Esophagus (tissue), 2 donors: Measurements from ENCODE around the gene CD180. TPM values are rescaled to one million over a fixed set of nuclear protein-coding genes. Genes with fewer than 3 reads are reported as not detected.

Experiments
- H3K27ac ChIP-seq, 2 donors: one replicate each; pipeline ENCODE4 v1.5.1; 2013; ENCODE audit warnings: low read depth in 2 of 2, mild to moderate bottlenecking in 2 of 2, inconsistent platforms in 1 of 2, low read length in 1 of 2, moderate library complexity in 1 of 2
- H3K27me3 ChIP-seq, 2 donors: one replicate each; pipeline ENCODE4 v1.6.1; 2013; ENCODE audit warnings: low read length in 2 of 2, control low read depth in 1 of 2, mild to moderate bottlenecking in 1 of 2; ENCODE audit not compliant: insufficient read depth in 2 of 2, control insufficient read depth in 1 of 2
- H3K36me3 ChIP-seq, 2 donors: one replicate each; pipeline ENCODE4 v1.6.1; 2013; ENCODE audit warnings: low read length in 1 of 2; ENCODE audit not compliant: control insufficient read depth in 2 of 2, insufficient read depth in 2 of 2
- H3K4me1 ChIP-seq, 2 donors: one replicate each; pipeline ENCODE4 v1.6.1; 2013; ENCODE audit warnings: low read length in 1 of 2; ENCODE audit not compliant: control insufficient read depth in 2 of 2, insufficient read depth in 2 of 2
- H3K4me3 ChIP-seq, 2 donors: one replicate each; pipeline ENCODE4 v1.5.1; 2013; ENCODE audit warnings: low read length in 2 of 2, mild to moderate bottlenecking in 2 of 2, low read depth in 1 of 2, moderate library complexity in 1 of 2
- H3K9me3 ChIP-seq, 2 donors: one replicate each; pipeline ENCODE4 v1.6.1; 2013; ENCODE audit warnings: mild to moderate bottlenecking in 2 of 2, low read depth in 1 of 2, low read length in 1 of 2, moderate library complexity in 1 of 2; ENCODE audit not compliant: control insufficient read depth in 2 of 2, insufficient read depth in 1 of 2
- WGBS, 2 donors: extraction: QIAGEN DNeasy Blood & Tissue Kit; methylation state at CpG; one replicate each; pipeline ENCODE4 v1.1.7; 2013; 5-methylcytosine and 5-hydroxymethylcytosine counted together
- polyA plus RNA-seq, 2 donors: library from polyadenylated mRNA; stranded (reverse); fragments of 200-250 nt; gene quantifications; one replicate each; pipeline ENCODE4 v1.2.3, GENCODE V29; 2013
- donor health status: healthy with polysubstance abuse.
- donor health status: Bipolar disorder and iron deficiency.

The CD180 gene
- polyA plus RNA-seq, 2 donors = 0.06 to 0.12 TPM

- 79 to 88% methylated on average over 12 of the region's 12 CpGs for WGBS, 2 donors
- H3K4me1 ChIP-seq = peaks cover 0 to 3% of the 10 kb centered on the region in 2 donors
- no peaks in the 10 kb centered on the region for H3K9me3 ChIP-seq
- H3K27me3 ChIP-seq = no peaks in the 10 kb centered on the region
- H3K4me3 ChIP-seq = no peak overlapping the region
- H3K27ac ChIP-seq = peak overlapping the region in 1 of 2 donors; percentile 2
- no peaks in the 10 kb centered on the region for H3K36me3 ChIP-seq
These were observed 39.0 kb upstream of the CD180 start for GRCh38 chr5:67235399-67236110.

GRCh38 chr5:67234671-67235176 is 38.1 kb upstream of the CD180 start:
- Histone ChIP-seq H3K36me3 (no peaks in the 10 kb centered on the region), H3K27ac (peak overlapping the region in 1 of 2 donors; percentile 71), H3K4me1 (peaks cover 0 to 3% of the 10 kb centered on the region in 2 donors), H3K27me3 (no peaks in the 10 kb centered on the region), H3K4me3 (no peak overlapping the region), H3K9me3 (no peaks in the 10 kb centered on the region)
- 21 to 24% methylated on average over 10 of the region's 10 CpGs for WGBS, 2 donors

- peaks cover 0 to 3% of the 10 kb centered on the region in 2 donors for H3K4me1 ChIP-seq
- H3K4me3 ChIP-seq = no peak overlapping the region
- H3K27ac ChIP-seq = no peak overlapping the region
- no peaks in the 10 kb centered on the region for H3K27me3 ChIP-seq
- whole genome bisulfite sequencing, 2 donors = 70 to 80% methylated on average over 9 of the region's 9 CpGs
- no peaks in the 10 kb centered on the region for H3K36me3 ChIP-seq
- no peaks in the 10 kb centered on the region for H3K9me3 ChIP-seq
These were observed 36.5 kb upstream of the CD180 start for GRCh38 chr5:67233075-67233474.

- no peak overlapping the region for H3K27ac ChIP-seq
- H3K36me3 ChIP-seq = no peaks in the 10 kb centered on the region
- WGBS, 2 donors = 84 to 88% methylated on average over 3 of the region's 3 CpGs
These were observed 26.6 kb upstream of the CD180 start for GRCh38 chr5:67223211-67223610.

DNA sequence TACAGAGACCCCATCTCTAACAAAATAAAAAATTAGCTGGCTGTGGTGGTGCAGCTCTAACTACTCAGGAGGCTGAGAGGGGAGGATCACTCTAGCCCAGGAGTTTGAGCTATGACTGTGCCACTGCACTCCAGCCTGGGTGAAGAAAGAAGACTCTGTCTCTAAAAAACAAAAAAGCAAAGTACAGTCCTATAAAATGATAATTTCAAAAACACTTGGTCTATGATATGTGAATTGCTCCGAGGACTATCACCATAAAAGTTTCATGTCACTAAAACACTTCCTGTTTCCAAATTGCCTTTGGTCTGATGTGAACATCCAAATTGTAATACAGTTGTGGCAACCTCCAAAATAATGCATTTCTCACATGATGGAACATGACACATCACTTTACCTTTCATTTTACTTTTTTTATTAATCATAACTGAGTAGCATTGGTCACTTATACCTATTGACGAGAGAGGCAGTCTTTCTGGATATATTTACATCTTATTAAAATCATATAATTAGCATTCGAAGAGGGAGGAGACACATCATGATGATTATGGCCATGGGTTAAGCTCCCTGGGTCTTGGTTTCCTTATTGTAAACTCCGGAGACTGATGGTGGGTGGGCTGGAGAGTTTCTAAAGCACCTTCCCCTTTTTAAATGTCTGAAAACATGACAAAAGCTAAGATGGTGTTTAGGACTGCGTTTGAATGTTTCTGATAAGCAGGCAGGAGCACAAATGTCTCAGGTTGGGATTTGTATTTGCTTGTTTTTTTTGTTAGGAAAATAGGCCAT is 25.8 kb upstream of the CD180 start:
- no peaks in the 10 kb centered on the region for H3K27me3 ChIP-seq
- 83 to 84% methylated on average over 5 of the region's 5 CpGs for WGBS, 2 donors
- H3K9me3 ChIP-seq = no peaks in the 10 kb centered on the region
- H3K4me1 ChIP-seq = no peaks in the 10 kb centered on the region
- H3K36me3 ChIP-seq = no peaks in the 10 kb centered on the region
- peak overlapping the region; percentile 49 to 58 for H3K27ac ChIP-seq
- no peak overlapping the region for H3K4me3 ChIP-seq

More at GRCh38 chr5:67223211-67223610, 26.6 kb upstream of the CD180 start:
- H3K27me3 ChIP-seq = no peaks in the 10 kb centered on the region
- H3K9me3 ChIP-seq = no peaks in the 10 kb centered on the region
- no peaks in the 10 kb centered on the region for H3K4me1 ChIP-seq
- H3K4me3 ChIP-seq = no peak overlapping the region

DNA sequence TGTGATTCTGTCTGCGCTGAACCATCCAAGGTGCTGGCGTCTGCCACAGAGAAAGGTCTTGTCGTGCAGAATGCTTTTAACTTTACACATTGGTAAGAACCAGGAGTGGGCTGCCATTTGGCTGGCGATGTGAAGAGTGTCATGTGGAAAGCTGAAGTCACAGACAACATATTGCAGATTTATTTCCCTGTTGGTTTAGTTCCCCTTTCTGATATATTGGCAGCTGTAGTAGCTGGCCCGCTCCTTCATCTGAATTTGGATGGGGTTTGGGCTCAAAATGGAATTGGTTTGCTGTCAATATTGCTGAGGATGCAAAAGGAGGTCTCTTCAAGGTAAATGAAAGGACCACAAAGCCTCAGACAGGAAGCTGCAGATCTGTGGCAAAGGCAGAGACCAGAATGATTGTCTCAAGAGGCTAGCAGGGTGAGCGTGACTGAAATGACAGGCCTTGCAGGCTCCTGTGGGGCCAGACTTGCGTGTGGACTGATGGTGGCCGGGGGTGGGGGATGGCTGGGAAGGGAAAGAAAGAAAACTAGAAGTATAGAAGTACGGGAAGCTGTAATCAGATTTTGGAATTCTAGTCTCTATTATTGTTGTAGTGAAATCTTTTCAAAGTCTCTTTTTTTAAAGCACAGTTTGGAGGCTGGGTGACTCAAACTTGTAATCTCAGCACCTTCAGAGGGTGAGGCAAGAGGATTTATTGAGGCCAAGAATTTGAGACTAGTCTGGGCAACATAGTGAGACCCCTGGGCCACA is 25.1 kb upstream of the CD180 start:
- 75 to 80% methylated on average over 9 of the region's 9 CpGs for WGBS, 2 donors
- no peaks in the 10 kb centered on the region for H3K9me3 ChIP-seq
- no peaks in the 10 kb centered on the region for H3K36me3 ChIP-seq
- no peaks in the 10 kb centered on the region for H3K27me3 ChIP-seq
- no peaks in the 10 kb centered on the region for H3K4me1 ChIP-seq
- H3K27ac ChIP-seq = peak overlapping the region; percentile 49 to 58
- no peak overlapping the region for H3K4me3 ChIP-seq

GRCh38 chr5:67216564-67216963 is 20.0 kb upstream of the CD180 start:
- WGBS, 2 donors = 97 to 98% methylated on average over 1 of the region's 1 CpG
- H3K27ac ChIP-seq = peak overlapping the region; percentile 15 to 61
- H3K4me1 ChIP-seq = peaks cover 0 to 11% of the 10 kb centered on the region in 2 donors
- H3K36me3 ChIP-seq = no peaks in the 10 kb centered on the region
- no peaks in the 10 kb centered on the region for H3K9me3 ChIP-seq
- no peak overlapping the region for H3K4me3 ChIP-seq
- H3K27me3 ChIP-seq = no peaks in the 10 kb centered on the region

DNA sequence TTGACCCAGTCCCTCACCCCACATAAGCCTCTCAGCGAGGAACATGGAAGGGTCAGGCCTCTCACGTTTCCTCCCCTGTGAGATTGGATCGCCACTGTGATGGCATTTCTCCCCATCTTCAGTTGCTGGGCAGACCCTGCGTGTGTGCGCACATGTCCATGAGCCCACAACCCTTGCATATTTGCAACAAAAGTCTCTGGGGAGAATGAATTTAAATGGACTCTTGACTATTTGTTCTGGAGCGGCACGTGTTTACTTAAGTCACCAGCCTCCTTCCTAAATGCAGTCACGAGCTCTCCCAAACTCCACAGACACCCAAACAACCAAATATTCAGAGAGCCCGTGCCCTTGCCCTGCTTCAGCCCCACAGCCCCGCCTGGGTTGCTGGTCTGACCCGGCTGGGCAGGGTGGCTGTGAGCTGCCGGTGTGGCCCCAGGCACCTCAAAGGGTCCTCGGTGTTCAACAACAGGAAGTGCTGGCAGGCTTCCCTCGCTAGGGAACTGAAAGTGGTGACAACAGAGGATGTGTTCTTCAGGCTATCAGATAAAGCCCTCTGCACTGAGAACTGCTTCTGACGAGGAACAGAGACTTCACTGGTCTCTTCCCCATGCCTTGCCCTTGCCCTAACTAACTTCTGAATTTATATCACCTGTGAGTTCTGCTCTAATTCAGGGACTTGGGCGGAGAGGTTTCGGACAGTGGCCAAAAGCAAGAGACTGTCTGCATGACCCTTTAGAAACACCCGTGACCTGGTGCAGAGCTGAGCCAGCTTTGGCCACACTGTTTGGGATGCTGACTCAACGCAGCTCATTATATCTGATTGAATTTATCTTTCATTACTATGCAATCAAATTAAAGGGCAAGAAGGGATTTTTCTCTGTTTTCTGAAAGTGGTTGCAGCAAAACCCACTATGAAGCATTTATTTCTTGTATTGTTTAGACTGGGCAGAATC is 19.2 kb upstream of the CD180 start:
- no peaks in the 10 kb centered on the region for H3K27me3 ChIP-seq
- peak overlapping the region; percentile 61 to 80 for H3K27ac ChIP-seq
- no peaks in the 10 kb centered on the region for H3K36me3 ChIP-seq
- no peaks in the 10 kb centered on the region for H3K9me3 ChIP-seq
- H3K4me3 ChIP-seq = no peak overlapping the region
- WGBS, 2 donors = 48 to 51% methylated on average over 19 of the region's 19 CpGs
- H3K4me1 ChIP-seq = peaks cover 0 to 11% of the 10 kb centered on the region in 2 donors
